K562 (cell line): ENCODE measurements around the gene ZNF22. TPM values are rescaled to one million over a fixed set of nuclear protein-coding genes. Genes with fewer than 3 reads are reported as not detected.
A peak's percentile ranks its signal among the peaks of the same experiment; 100 is the strongest.

Source experiments
- CBX5 ChIP-seq: IDR thresholded peaks from 2 replicates; pipeline ENCODE4 v1.6.1; 2014; ENCODE audit warnings: low read depth, borderline replicate concordance
- ESRRB ChIP-seq: fragments of 250-450 bp; sonication (Bioruptor Pico); IDR thresholded peaks from 2 replicates; pipeline ENCODE4 v1.5.0; 2020; ENCODE audit warnings: mild to moderate bottlenecking, moderate library complexity, borderline replicate concordance
- GMEB1 ChIP-seq: fragments of 250-450 bp; sonication (Bioruptor Pico); IDR thresholded peaks from 2 replicates; pipeline ENCODE4 v1.4.0; 2020; ENCODE audit warnings: mild to moderate bottlenecking
- HDAC1 ChIP-seq, 2 experiments: fragments of 450-650 bp; IDR thresholded peaks; 2 replicates each; pipeline ENCODE4 v1.6.1; 2016 to 2017; ENCODE audit warnings: inconsistent platforms in 1 of 2, mild to moderate bottlenecking in 1 of 2, moderate library complexity in 1 of 2
- MTA2 ChIP-seq: fragments of 450-650 bp; IDR thresholded peaks from 2 replicates; pipeline ENCODE4 v1.6.1; 2016; ENCODE audit warnings: low read depth
- NFATC3 ChIP-seq: fragments of 450-650 bp; IDR thresholded peaks from 2 replicates; pipeline ENCODE4 v1.6.1; 2017; ENCODE audit warnings: mild to moderate bottlenecking
- RAD51 ChIP-seq: fragments of 450-650 bp; IDR thresholded peaks from 2 replicates; pipeline ENCODE4 v1.7.1; 2016; ENCODE audit warnings: low read depth, mild to moderate bottlenecking, borderline replicate concordance
- RBM22 ChIP-seq: fragments of 200-400 bp; formaldehyde crosslinking; IDR thresholded peaks from 2 replicates; pipeline ENCODE4 v1.6.1; 2018; ENCODE audit warnings: low read length, low read depth; ENCODE audit not compliant: poor library complexity, severe bottlenecking
- SMAD3 ChIP-seq: fragments of 450-650 bp; formaldehyde crosslinking; conservative IDR thresholded peaks from 2 replicates; pipeline ENCODE4 v1.4.0; 2020; ENCODE audit warnings: mild to moderate bottlenecking
- SNIP1 ChIP-seq: fragments of 450-650 bp; IDR thresholded peaks from 2 replicates; pipeline ENCODE4 v1.7.1; 2017; ENCODE audit warnings: low read depth, mild to moderate bottlenecking
- TAF1 ChIP-seq: IDR thresholded peaks from 2 replicates; pipeline ENCODE4 v1.6.1; 2011; ENCODE audit warnings: mild to moderate bottlenecking, low read length, moderate library complexity; ENCODE audit not compliant: insufficient read depth, control insufficient read depth, severe bottlenecking; ENCODE audit errors: extremely low read depth
- TEAD1 ChIP-seq, 2 experiments: fragments of 450-650 bp in 1 of 2; sonication (generic) in 1 of 2; formaldehyde crosslinking; IDR thresholded peaks; 2 replicates each; pipeline versions ENCODE4 v1.4.0 to v1.8.0; 2020 to 2022; ENCODE audit warnings: mild to moderate bottlenecking in 2 of 2, missing genetic modification reagents in 1 of 2
- ZBED1 ChIP-seq: IDR thresholded peaks from 2 replicates; pipeline ENCODE4 v1.6.1; 2014
- ZBTB33 ChIP-seq: sonication (generic); formaldehyde crosslinking; IDR thresholded peaks from 2 replicates; pipeline ENCODE4 v1.8.1; 2023; ENCODE audit warnings: mild to moderate bottlenecking, missing genetic modification reagents
- ZFPM2 ChIP-seq: fragments of 250-450 bp; sonication (Bioruptor Pico); IDR thresholded peaks from 2 replicates; pipeline ENCODE4 v1.5.1; 2022; ENCODE audit warnings: mild to moderate bottlenecking
- ZNF217 ChIP-seq: sonication (generic); formaldehyde crosslinking; IDR thresholded peaks from 2 replicates; pipeline ENCODE4 v1.8.0; 2022; ENCODE audit warnings: mild to moderate bottlenecking, missing genetic modification reagents
- ZNF644 ChIP-seq: fragments of 200-800 bp; sonication (Bioruptor generic); IDR thresholded peaks from 2 replicates; pipeline ENCODE4 v1.6.1; 2016; ENCODE audit warnings: low read depth, missing genetic modification characterization, missing compliant biosample characterization
- ZNF77 ChIP-seq: fragments of 250-450 bp; sonication (Bioruptor Pico); IDR thresholded peaks from 2 replicates; pipeline ENCODE4 v1.5.0; 2020
- polyA plus RNA-seq, 8 experiments: library from polyadenylated mRNA; depleted of rRNA in 4 of 8; stranded (reverse) in 5 of 8; unstranded in 3 of 8; fragments of >200 nt; fragmentation: Nextera tagmentation in 2 of 8; fragmentation: Illumina TruSeq in 1 of 8; extraction: Ambion mirVana in 2 of 8; extraction: Trizol in 1 of 8; gene quantifications; 2 replicates each; pipeline versions ENCODE4 v1.2.1 to v1.2.3, GENCODE V29; 2011 to 2014; ENCODE audit warnings: inconsistent platforms in 1 of 8, missing spikeins in 1 of 8
- total RNA-seq, 7 experiments: library from RNA; depleted of rRNA in 6 of 7; stranded (reverse); fragments of >200 nt in 6 of 7; fragmentation: Illumina TruSeq in 2 of 7; extraction: Trizol in 2 of 7; gene quantifications; 2 replicates each; pipeline versions ENCODE4 v1.2.1 to v1.2.3, GENCODE V29; 2011 to 2021; ENCODE audit warnings: low replicate concordance in 1 of 7
- TF ChIP-seq, protein P1 (sequence below): sonication (generic); formaldehyde crosslinking; IDR thresholded peaks from 2 replicates; pipeline ENCODE4 v1.8.0; 2022; ENCODE audit warnings: mild to moderate bottlenecking, missing genetic modification reagents
- TF ChIP-seq, protein P2 (sequence below): fragments of 200-800 bp; sonication (Bioruptor generic); IDR thresholded peaks from 2 replicates; pipeline ENCODE4 v1.6.1; 2017; ENCODE audit warnings: missing genetic modification characterization, missing compliant biosample characterization
- TF ChIP-seq, protein P3 (sequence below), 2 experiments: fragments of 450-650 bp; conservative IDR thresholded peaks; 2 replicates each; pipeline ENCODE4 v1.6.1; 2017; ENCODE audit warnings: mild to moderate bottlenecking in 2 of 2, moderate library complexity in 2 of 2

The ZNF22 gene
- total and polyA plus RNA-seq, 9 of the 15 experiments (the other 6 are each of a cell fraction or from before 2014, with no cell fraction given) = 36.2 to 98.7 (median 51.2) TPM

- TF ChIP-seq ESRRB (CRISPR knock-in tag) = no peak
- TF ChIP-seq ZBED1 = 0 out of 2 replicates have a peak, but pooled peaks have one; percentile 39
- TF ChIP-seq GMEB1 (CRISPR knock-in tag) = peak; percentile 83
- TF ChIP-seq, protein P1, sequence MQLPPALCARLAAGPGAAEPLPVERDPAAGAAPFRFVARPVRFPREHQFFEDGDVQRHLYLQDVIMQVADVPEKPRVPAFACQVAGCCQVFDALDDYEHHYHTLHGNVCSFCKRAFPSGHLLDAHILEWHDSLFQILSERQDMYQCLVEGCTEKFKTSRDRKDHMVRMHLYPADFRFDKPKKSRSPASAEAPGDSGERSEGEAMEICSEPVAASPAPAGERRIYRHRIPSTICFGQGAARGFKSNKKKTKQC (CRISPR knock-in tag) = peak; percentile 93
- TF ChIP-seq ZNF77 (CRISPR knock-in tag) = no peak
- peak; percentile 70 for TF ChIP-seq RBM22
- peak; percentile 60; the same call in 1 of the 2 replicates for TF ChIP-seq ZNF644
- TF ChIP-seq CBX5 = 0 out of 2 replicates have a peak, but pooled peaks have one; percentile 66
- TF ChIP-seq ZNF217 (CRISPR knock-in tag) = 0 out of 2 replicates have a peak, but pooled peaks have one; percentile 46
- 0 out of 4 replicates have a peak, but pooled peaks of 1 of the 2 experiments have one; percentile 16 for TF ChIP-seq HDAC1 (IDR thresholded peaks at IDR 0.05)
- TF ChIP-seq SNIP1 = peak; percentile 82
- TF ChIP-seq MTA2 = no peak
- TF ChIP-seq NFATC3 = no peak
- TF ChIP-seq, protein P2, sequence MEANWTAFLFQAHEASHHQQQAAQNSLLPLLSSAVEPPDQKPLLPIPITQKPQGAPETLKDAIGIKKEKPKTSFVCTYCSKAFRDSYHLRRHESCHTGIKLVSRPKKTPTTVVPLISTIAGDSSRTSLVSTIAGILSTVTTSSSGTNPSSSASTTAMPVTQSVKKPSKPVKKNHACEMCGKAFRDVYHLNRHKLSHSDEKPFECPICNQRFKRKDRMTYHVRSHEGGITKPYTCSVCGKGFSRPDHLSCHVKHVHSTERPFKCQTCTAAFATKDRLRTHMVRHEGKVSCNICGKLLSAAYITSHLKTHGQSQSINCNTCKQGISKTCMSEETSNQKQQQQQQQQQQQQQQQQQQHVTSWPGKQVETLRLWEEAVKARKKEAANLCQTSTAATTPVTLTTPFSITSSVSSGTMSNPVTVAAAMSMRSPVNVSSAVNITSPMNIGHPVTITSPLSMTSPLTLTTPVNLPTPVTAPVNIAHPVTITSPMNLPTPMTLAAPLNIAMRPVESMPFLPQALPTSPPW (CRISPR knock-in tag) = peak; percentile 93
- peak; percentile 46; the same call in 1 of the 2 replicates for TF ChIP-seq SMAD3
- TF ChIP-seq, protein P3, sequence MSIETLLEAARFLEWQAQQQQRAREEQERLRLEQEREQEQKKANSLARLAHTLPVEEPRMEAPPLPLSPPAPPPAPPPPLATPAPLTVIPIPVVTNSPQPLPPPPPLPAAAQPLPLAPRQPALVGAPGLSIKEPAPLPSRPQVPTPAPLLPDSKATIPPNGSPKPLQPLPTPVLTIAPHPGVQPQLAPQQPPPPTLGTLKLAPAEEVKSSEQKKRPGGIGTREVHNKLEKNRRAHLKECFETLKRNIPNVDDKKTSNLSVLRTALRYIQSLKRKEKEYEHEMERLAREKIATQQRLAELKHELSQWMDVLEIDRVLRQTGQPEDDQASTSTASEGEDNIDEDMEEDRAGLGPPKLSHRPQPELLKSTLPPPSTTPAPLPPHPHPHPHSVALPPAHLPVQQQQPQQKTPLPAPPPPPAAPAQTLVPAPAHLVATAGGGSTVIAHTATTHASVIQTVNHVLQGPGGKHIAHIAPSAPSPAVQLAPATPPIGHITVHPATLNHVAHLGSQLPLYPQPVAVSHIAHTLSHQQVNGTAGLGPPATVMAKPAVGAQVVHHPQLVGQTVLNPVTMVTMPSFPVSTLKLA (conservative IDR thresholded peaks at IDR 0.05) = peak in 1 of 2 experiments; percentile 65; a peak in 2 of 4 replicates
- TF ChIP-seq ZBTB33 (CRISPR knock-in tag) = peak; percentile 86
- TF ChIP-seq TAF1 = peak; percentile 76
- peak in 1 of 2 experiments; percentile 80; a peak in 1 of 4 replicates for TF ChIP-seq TEAD1 (CRISPR knock-in tag; IDR thresholded peaks at IDR 0.05)
- TF ChIP-seq ZFPM2 = no peak
- no peak for TF ChIP-seq RAD51
These were observed at the start of gene ZNF22 (continued) for GRCh38 chr10:45000752-45001380.
